OCI-LY7 (cell line): ENCODE measurements around the gene APOC1.

Experiments used
- CTCF ChIP-seq: fragments of 200-600 bp; sonication (generic); conservative IDR thresholded peaks from 2 replicates; pipeline ENCODE4 v1.5.1; 2014; ENCODE audit warnings: mild to moderate bottlenecking, antibody characterized with exemption, low read length, moderate library complexity, mixed read lengths
- EZH2phosphoT487 ChIP-seq: fragments of 200-600 bp; sonication (generic); IDR thresholded peaks from 2 replicates; pipeline ENCODE4 v1.6.1; 2018; ENCODE audit warnings: low read depth, borderline replicate concordance, mild to moderate bottlenecking, mixed run types, antibody characterized with exemption, low read length, moderate library complexity, mixed read lengths

GRCh38 chr19:44968670-44969069 lies 54.3 kb downstream of the APOC1 start:
- no peak for TF ChIP-seq CTCF
- TF ChIP-seq EZH2phosphoT487, result no peak
